NB4 (cell line): ENCODE measurements around the gene SH3GL1.

Experiments
- DNase-seq: peaks from one replicate; pipeline ENCODE4 v3.0.0; 2010; ENCODE audit warnings: low read depth
- H3K4me3 ChIP-seq: one replicate; pipeline ENCODE4 v1.5.1; 2011; ENCODE audit warnings: mild to moderate bottlenecking, low read depth, low read length, moderate library complexity
- MAX ChIP-seq: IDR thresholded peaks from 2 replicates; pipeline ENCODE4 v1.6.1; 2011; ENCODE audit warnings: low read depth, low read length
- MYC ChIP-seq: IDR thresholded peaks from 2 replicates; pipeline ENCODE4 v1.6.1; 2011; ENCODE audit warnings: low read depth, low read length
- POLR2A ChIP-seq: IDR thresholded peaks from 2 replicates; pipeline ENCODE4 v1.6.1; 2011; ENCODE audit warnings: mild to moderate bottlenecking; ENCODE audit not compliant: insufficient read length; ENCODE audit errors: extremely low read depth
- TF ChIP-seq, protein P1 (sequence below): IDR thresholded peaks from one replicate; pipeline ENCODE4 v1.5.1; 2012; ENCODE audit warnings: low read depth, low read length

Gene SH3GL1

GRCh38 chr19:4385291-4386040 lies 14.9 kb downstream of the SH3GL1 start:
- no peak overlapping the region for H3K4me3 ChIP-seq
- no peak for DNase-seq
- TF ChIP-seq POLR2A (no peak), MYC (no peak), MAX (no peak)
- TF ChIP-seq, protein P1, sequence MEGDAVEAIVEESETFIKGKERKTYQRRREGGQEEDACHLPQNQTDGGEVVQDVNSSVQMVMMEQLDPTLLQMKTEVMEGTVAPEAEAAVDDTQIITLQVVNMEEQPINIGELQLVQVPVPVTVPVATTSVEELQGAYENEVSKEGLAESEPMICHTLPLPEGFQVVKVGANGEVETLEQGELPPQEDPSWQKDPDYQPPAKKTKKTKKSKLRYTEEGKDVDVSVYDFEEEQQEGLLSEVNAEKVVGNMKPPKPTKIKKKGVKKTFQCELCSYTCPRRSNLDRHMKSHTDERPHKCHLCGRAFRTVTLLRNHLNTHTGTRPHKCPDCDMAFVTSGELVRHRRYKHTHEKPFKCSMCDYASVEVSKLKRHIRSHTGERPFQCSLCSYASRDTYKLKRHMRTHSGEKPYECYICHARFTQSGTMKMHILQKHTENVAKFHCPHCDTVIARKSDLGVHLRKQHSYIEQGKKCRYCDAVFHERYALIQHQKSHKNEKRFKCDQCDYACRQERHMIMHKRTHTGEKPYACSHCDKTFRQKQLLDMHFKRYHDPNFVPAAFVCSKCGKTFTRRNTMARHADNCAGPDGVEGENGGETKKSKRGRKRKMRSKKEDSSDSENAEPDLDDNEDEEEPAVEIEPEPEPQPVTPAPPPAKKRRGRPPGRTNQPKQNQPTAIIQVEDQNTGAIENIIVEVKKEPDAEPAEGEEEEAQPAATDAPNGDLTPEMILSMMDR = no peak

DNA sequence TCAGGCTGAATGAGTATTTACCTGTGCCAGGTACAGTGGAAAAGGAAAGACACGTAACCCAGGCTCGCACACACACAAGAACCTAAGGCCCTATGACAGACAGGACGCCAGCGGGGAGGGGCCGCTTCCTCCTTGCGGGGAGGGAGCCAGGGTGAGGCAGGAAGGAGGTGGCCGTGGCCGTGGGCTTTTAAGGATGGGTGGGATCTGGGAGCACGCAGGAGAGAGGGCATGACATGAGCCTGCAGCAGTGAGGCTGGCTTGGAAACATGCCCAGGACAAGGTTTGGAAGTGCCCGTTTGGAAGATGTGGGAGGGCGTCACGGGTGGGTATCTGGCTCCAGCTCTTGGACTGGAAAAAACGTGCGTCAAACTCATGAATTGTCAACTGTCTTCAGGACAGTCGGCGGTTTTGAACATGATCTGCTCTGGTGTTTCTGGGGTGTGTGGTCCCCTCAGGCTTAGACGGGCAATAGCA lies 20.1 kb downstream of the SH3GL1 start:
- no peak for TF ChIP-seq MYC
- no peak for TF ChIP-seq POLR2A
- TF ChIP-seq MAX = no peak
- TF ChIP-seq, protein P1 = no peak
- DNase-seq = no peak
- no peak overlapping the region for H3K4me3 ChIP-seq

DNA sequence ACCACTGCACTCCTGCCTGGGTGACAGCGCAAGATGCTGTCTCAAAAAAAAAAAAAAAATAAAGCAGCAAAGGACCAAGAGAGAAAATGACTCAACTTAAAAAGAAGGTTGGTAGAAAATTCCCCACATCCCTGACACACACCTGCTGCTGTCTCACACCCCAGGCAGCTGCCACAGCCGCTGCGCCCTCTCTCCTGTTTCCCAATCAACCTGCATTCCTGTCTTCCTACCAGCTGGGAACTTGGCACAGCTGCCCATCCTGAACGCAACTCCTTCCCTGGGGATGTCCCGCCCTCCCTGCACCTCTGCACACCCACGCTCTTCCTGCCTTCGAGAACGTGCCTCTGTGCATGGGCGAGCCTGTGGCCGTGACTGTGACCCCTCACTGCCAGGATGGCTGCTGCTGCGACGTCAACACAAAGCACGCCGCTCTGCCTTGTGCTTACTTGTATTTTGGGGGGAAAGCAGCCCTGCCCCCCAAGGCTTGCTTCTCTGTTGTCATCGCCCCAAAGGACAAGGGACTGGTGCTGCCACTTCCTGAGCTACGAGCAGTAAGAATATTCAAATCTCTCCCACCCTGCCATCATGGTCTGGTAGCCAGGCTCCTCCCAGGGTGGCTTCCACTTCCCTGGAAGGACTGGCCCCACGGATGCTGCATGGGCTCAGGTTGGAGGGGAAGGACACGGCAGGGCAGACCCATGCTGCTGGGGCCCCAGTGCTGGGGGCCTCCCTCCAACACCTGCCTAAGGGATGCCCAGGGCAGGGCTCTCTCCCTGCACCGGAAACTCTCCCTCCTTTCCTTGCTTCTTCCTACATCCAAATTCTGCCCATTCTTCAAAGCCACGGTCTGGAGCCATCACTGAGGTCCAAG lies 20.7 kb downstream of the SH3GL1 start:
- TF ChIP-seq, protein P1 = no peak
- TF ChIP-seq POLR2A = no peak
- TF ChIP-seq MAX = no peak
- TF ChIP-seq MYC = no peak
- H3K4me3 ChIP-seq = no peak overlapping the region
- DNase-seq = no peak

DNA sequence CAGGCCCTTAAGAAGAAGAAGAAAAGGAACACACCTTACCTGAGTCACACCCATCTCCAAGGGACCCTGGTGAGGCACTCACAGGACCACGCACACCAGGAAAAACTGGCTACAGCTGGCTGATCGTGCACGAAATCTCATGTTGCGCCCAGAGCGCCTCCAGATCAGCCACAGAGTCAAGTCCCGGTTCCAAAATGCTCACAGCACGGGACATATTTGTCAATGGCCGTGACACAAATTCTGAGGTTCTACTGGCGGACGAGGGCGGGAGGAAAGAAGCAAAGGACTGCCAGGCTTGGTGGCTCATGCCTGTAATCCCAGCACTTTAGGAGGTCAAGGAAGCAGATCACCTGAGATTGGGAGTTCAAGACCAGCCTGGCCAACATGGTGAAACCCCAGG lies 21.5 kb downstream of the SH3GL1 start:
- TF ChIP-seq, protein P1 = no peak
- no peak for TF ChIP-seq MAX
- TF ChIP-seq POLR2A = no peak
- no peak for TF ChIP-seq MYC
- no peak for DNase-seq
- no peak overlapping the region for H3K4me3 ChIP-seq

DNA sequence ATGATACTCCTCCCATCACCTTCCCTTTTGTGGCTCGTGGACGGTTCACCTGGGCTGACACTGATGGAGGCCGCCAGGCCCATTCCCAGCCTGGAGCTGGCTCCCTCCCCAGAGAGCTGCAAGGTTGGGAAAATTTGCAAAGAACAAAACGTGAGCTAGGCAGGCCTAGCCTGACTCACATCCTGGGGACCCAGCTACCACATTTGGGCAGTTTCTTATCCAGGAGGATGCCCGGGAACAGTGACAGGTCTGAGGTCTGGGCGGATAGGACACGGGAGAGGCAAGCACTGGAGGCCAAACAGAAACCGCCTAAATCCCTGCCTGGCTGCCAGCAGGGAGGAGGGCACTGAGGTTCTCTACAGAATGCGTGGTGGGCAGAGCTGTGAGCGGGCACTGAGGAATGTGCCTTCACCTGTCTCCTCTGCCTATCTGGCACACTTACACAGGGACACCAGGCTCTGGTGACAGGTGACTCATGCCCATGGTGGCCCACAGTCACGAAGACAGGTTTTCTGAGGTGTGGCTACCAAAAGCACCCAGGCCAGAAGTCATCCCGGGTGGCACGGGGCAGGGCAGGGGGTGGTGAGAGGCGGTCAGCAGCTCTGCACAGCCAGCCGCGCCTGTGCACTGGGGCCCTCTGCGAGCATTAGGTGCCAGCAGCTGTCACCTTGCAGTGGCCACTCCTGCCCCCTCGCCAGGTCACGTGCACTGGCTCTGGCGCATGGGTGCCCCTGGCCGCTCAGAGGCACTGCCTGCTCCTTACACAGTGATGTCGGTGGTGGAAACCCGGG lies 23.2 kb downstream of the SH3GL1 start:
- DNase-seq = no peak
- TF ChIP-seq, protein P1 = no peak
- no peak for TF ChIP-seq POLR2A
- no peak for TF ChIP-seq MYC
- no peak for TF ChIP-seq MAX
- H3K4me3 ChIP-seq = no peak overlapping the region
